B cell (primary cell): ENCODE measurements around the gene PARP12. TPM values are rescaled to one million over a fixed set of nuclear protein-coding genes. Genes with fewer than 3 reads are reported as not detected.

Experiments used
- ATAC-seq: fragments of 200-7000 bp; cut with Tn5 transposase; one replicate; pipeline ENCODE4 v1.10.0; 2021; ENCODE audit warnings: low read depth, mild to moderate bottlenecking, moderate number of reproducible peaks, moderate library complexity
- CTCF ChIA-PET: fragments of 350-600 bp; sonication (Branson Sonifier 250); formaldehyde crosslinking; loops from one replicate; lab custom pipeline; 2021; ENCODE audit warnings: antibody characterized with exemption, inconsistent platforms; lab: Charles Lee
- POLR2A ChIA-PET: fragments of 350-600 bp; sonication (Branson Sonifier 250); formaldehyde crosslinking; loops from one replicate; lab custom pipeline; 2021; ENCODE audit warnings: antibody characterized with exemption; lab: Charles Lee
- DNase-seq: peaks from one replicate; pipeline ENCODE4 v3.0.0; 2013
- H2AFZ ChIP-seq: 2 replicates; pipeline ENCODE4 v1.6.1; 2012; ENCODE audit warnings: mild to moderate bottlenecking, low read depth, low read length; ENCODE audit not compliant: insufficient read depth, poor library complexity, severe bottlenecking
- H3K27ac ChIP-seq, 2 donors: 1 replicate in 1 of 2; 2 replicates in 1 of 2; pipeline ENCODE4 v1.5.1; 2012 to 2013; ENCODE audit warnings: low read length in 2 of 2, mild to moderate bottlenecking in 2 of 2, moderate library complexity in 1 of 2
- H3K27me3 ChIP-seq, 4 experiments: fragments of 200-600 bp in 1 of 4; sonication (generic) in 1 of 4; replicated peaks in 1 of 4; 1 replicate in 2 of 4; 2 replicates in 2 of 4; pipeline versions ENCODE4 v1.6.1 to v1.7.0; 2013 to 2016; ENCODE audit warnings: low read length in 3 of 4, mild to moderate bottlenecking in 2 of 4, mixed read lengths in 1 of 4, moderate library complexity in 1 of 4; ENCODE audit not compliant: insufficient read depth in 4 of 4, control insufficient read depth in 3 of 4; ENCODE audit errors: control extremely low read depth in 1 of 4
- H3K36me3 ChIP-seq, 2 experiments: replicated peaks in 1 of 2; 1 replicate in 1 of 2; 2 replicates in 1 of 2; pipeline versions ENCODE4 v1.6.1 to v1.7.1; 2013; ENCODE audit warnings: low read length in 1 of 2; ENCODE audit not compliant: insufficient read depth in 2 of 2, control insufficient read depth in 1 of 2; ENCODE audit errors: control extremely low read depth in 1 of 2, extremely low read depth in 1 of 2
- H3K4me1 ChIP-seq, 2 donors: fragments of 200-600 bp in 1 of 2; sonication (generic) in 1 of 2; 1 replicate in 1 of 2; 2 replicates in 1 of 2; pipeline versions ENCODE4 v1.5.1 to v1.6.1; 2013 to 2017; ENCODE audit warnings: low read length in 2 of 2; ENCODE audit not compliant: control insufficient read depth in 2 of 2, insufficient read depth in 2 of 2
- H3K4me2 ChIP-seq: replicated peaks from 2 replicates; pipeline ENCODE3; 2012; ENCODE audit warnings: mild to moderate bottlenecking, low read depth, low read length; ENCODE audit not compliant: poor library complexity, severe bottlenecking
- H3K4me3 ChIP-seq, 5 experiments: fragments of 200-600 bp in 1 of 5; sonication (generic) in 1 of 5; 1 replicate in 3 of 5; 2 replicates in 2 of 5; pipeline versions ENCODE4 v1.5.1 to v1.7.0; 2011 to 2016; ENCODE audit warnings: low read length in 4 of 5, mild to moderate bottlenecking in 4 of 5, low read depth in 2 of 5, control low read depth in 1 of 5, moderate library complexity in 1 of 5; ENCODE audit not compliant: insufficient read depth in 1 of 5; ENCODE audit errors: control extremely low read depth in 1 of 5, extremely low read depth in 1 of 5
- H3K79me2 ChIP-seq: fragments of 200-600 bp; sonication (generic); one replicate; pipeline ENCODE4 v1.6.0; 2016; ENCODE audit warnings: low read length; ENCODE audit not compliant: control insufficient read depth, insufficient read depth
- H3K9ac ChIP-seq: fragments of 200-600 bp; sonication (generic); 2 replicates; pipeline ENCODE4 v1.6.1; 2017; ENCODE audit warnings: mild to moderate bottlenecking, low read length, moderate library complexity
- H3K9me3 ChIP-seq, 3 donors: one replicate each; pipeline versions ENCODE4 v1.6.1 to v1.7.1; 2013; ENCODE audit warnings: low read length in 2 of 3; ENCODE audit not compliant: control insufficient read depth in 2 of 3, insufficient read depth in 1 of 3; ENCODE audit errors: control extremely low read depth in 1 of 3
- H4K20me1 ChIP-seq: 2 replicates; pipeline ENCODE4 v1.6.0; 2012; ENCODE audit warnings: mild to moderate bottlenecking, low read length; ENCODE audit not compliant: insufficient read depth, control insufficient read depth, poor library complexity, severe bottlenecking
- H3K27ac Mint-ChIP-seq: one replicate; pipeline ENCODE4 v1.8.0; 2021; ENCODE audit warnings: mixed read lengths
- H3K27me3 Mint-ChIP-seq: one replicate; pipeline ENCODE4 v1.8.0; 2021; ENCODE audit warnings: mixed read lengths
- H3K4me1 Mint-ChIP-seq: one replicate; pipeline ENCODE4 v1.8.0; 2021; ENCODE audit warnings: mixed read lengths
- H3K4me3 Mint-ChIP-seq: one replicate; pipeline ENCODE4 v1.8.0; 2021; ENCODE audit warnings: mixed read lengths
- H3K9me3 Mint-ChIP-seq: one replicate; pipeline ENCODE4 v1.8.0; 2022; ENCODE audit warnings: mixed read lengths; ENCODE audit not compliant: insufficient read depth
- EZH2 ChIP-seq: IDR thresholded peaks from 2 replicates; pipeline ENCODE4 v1.6.1; 2012; ENCODE audit warnings: borderline replicate concordance, low read depth, mild to moderate bottlenecking, moderate library complexity, low read length; ENCODE audit not compliant: insufficient read depth, poor library complexity, severe bottlenecking
- WGBS: methylation state at CpG from one replicate; pipeline ENCODE4 v1.1.5; 2013; ENCODE audit warnings: missing lambda C conversion rate; ENCODE audit not compliant: insufficient coverage; 5-methylcytosine and 5-hydroxymethylcytosine counted together
- intact Hi-C: fragments of 100-400 bp; cut with micrococcal nuclease; formaldehyde crosslinking; loops from one replicate; pipeline ENCODE4 v1.10.0; 2022
- polyA plus RNA-seq: library from polyadenylated mRNA; depleted of rRNA; stranded (reverse); fragments of >200 nt; gene quantifications from 2 replicates; pipeline ENCODE4 v1.2.3, GENCODE V29; 2012
- total RNA-seq, 2 donors: library from RNA; stranded (reverse); fragments of 120-200 nt in 1 of 2; gene quantifications; 1 replicate in 1 of 2; 2 replicates in 1 of 2; pipeline versions ENCODE4 v1.2.3 to v1.2.4, GENCODE V29; 2013 to 2022
- TF ChIP-seq, protein P1 (sequence below): fragments of 200-600 bp; IDR thresholded peaks from one replicate; pipeline ENCODE4 v1.8.0; 2022; ENCODE audit warnings: antibody characterized with exemption, mild to moderate bottlenecking

Gene PARP12
- total and polyA plus RNA-seq, 2 donors (not counting 1 experiment from before 2014, with no cell fraction given), result 170 to 177 TPM

DNA sequence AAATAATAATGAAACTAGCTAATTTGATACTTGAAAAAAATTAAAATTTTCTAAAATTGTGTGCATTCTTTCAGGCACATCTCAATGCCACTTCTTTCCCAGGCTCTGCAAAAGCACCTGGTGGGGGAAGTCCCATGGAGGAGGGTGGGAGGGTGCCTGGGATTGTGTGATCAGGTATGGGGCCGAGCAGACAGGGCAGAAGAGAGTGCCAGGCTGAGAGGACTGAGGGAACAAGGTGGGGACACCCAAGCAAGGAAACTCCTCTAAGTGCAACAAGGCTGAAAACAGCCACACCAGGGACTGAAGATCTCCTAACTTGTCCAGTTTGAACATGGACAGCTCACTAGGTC lies 13.8 kb downstream of the PARP12 start:
- ChIA-PET CTCF (interaction anchor here (0.7 kb wide), 1 partner anchor 178 kb away, joined by 3 read pairs; no protein-coding TSS in a partner anchor), POLR2A (no interaction called here)
- H4K20me1 ChIP-seq, result peaks cover 38% of the 10 kb centered on the region
- no CpG with 5 or more reads among the region's 1 CpG for WGBS
- no peaks in the 10 kb centered on the region for H3K9me3 ChIP-seq
- intact Hi-C loops, result no loop called here
- H3K4me3 ChIP-seq, result no peak overlapping the region
- H3K79me2 ChIP-seq, result peaks cover 62% of the 10 kb centered on the region
- no peak for DNase-seq
- ATAC-seq, result no peak
- Mint-ChIP-seq H3K9me3 (no peaks in the 10 kb centered on the region), H3K27me3 (no peaks in the 10 kb centered on the region), H3K4me3 (no peak overlapping the region), H3K27ac (no peak overlapping the region), H3K4me1 (peaks cover 26% of the 10 kb centered on the region)
- no peak overlapping the region for H2AFZ ChIP-seq
- H3K9ac ChIP-seq, result no peak overlapping the region
- H3K4me2 ChIP-seq, result no peak overlapping the region
- H3K4me1 ChIP-seq, result peaks cover 8 to 14% of the 10 kb centered on the region in 2 donors
- no peak for TF ChIP-seq EZH2
- TF ChIP-seq, protein P1, sequence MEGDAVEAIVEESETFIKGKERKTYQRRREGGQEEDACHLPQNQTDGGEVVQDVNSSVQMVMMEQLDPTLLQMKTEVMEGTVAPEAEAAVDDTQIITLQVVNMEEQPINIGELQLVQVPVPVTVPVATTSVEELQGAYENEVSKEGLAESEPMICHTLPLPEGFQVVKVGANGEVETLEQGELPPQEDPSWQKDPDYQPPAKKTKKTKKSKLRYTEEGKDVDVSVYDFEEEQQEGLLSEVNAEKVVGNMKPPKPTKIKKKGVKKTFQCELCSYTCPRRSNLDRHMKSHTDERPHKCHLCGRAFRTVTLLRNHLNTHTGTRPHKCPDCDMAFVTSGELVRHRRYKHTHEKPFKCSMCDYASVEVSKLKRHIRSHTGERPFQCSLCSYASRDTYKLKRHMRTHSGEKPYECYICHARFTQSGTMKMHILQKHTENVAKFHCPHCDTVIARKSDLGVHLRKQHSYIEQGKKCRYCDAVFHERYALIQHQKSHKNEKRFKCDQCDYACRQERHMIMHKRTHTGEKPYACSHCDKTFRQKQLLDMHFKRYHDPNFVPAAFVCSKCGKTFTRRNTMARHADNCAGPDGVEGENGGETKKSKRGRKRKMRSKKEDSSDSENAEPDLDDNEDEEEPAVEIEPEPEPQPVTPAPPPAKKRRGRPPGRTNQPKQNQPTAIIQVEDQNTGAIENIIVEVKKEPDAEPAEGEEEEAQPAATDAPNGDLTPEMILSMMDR, result no peak
- no peaks in the 10 kb centered on the region for H3K27me3 ChIP-seq
- no peak overlapping the region for H3K27ac ChIP-seq
- peaks cover 2 to 52% of the 10 kb centered on the region in 2 experiments for H3K36me3 ChIP-seq

DNA sequence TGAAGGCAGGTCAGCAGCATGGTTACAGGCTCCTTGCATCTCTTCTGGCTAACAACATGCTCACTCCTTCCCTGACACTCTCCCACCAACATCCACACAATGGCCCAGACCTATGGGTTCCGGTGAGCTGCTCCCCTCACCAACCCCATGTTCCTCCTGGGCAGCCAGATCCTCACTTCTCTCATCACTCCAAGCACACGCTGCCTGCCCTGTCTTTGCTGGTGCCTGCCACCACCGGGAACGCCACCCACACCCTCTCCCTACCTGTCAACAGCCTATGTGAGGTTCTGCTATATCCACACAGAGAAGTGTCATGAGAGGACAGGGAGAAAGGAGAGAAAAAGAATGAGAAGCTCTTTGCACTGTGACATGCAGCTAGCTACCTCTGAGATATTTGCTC lies 14.6 kb downstream of the PARP12 start:
- Mint-ChIP-seq H3K27me3 (no peaks in the 10 kb centered on the region), H3K27ac (no peak overlapping the region), H3K9me3 (no peaks in the 10 kb centered on the region), H3K4me1 (peaks cover 17% of the 10 kb centered on the region), H3K4me3 (no peak overlapping the region)
- TF ChIP-seq EZH2, result no peak
- Histone ChIP-seq H2AFZ (no peak overlapping the region), H3K4me3 (no peak overlapping the region), H3K36me3 (peaks cover 2 to 55% of the 10 kb centered on the region in 2 experiments), H3K79me2 (peaks cover 68% of the 10 kb centered on the region), H3K9me3 (no peaks in the 10 kb centered on the region), H3K4me2 (no peak overlapping the region), H3K27ac (no peak overlapping the region), H3K9ac (no peak overlapping the region), H4K20me1 (peaks cover 44% of the 10 kb centered on the region), H3K27me3 (no peaks in the 10 kb centered on the region), H3K4me1 (peaks cover under 1 to 10% of the 10 kb centered on the region in 2 donors)
- POLR2A ChIA-PET, result no interaction called here
- DNase-seq (no peak), ATAC-seq (no peak)
- WGBS, result 92% methylated on average over 2 of the region's 4 CpGs
- intact Hi-C loops, result no loop called here
- CTCF ChIA-PET, result interaction anchor here (0.7 kb wide), 1 partner anchor 177 kb away, joined by 3 read pairs; no protein-coding TSS in a partner anchor
